Renal cortex interstitium (tissue), 11 donors: ENCODE measurements around the gene ZNF296. TPM values are rescaled to one million over a fixed set of nuclear protein-coding genes. Genes with fewer than 3 reads are reported as not detected.
"Not testable (repeated sequence)": the region's sequence is repeated elsewhere in the genome, so short reads cannot be mapped to it uniquely, and the experiment has no call there.

Experiments
- DNase-seq, 11 donors: peaks; one replicate each; pipeline ENCODE4 v3.0.0-alpha.2; 2013; ENCODE audit warnings: low read depth in 9 of 11, low spot score in 4 of 11; ENCODE audit errors: extremely low read depth in 1 of 11
- polyA plus RNA-seq, 3 donors: library from polyadenylated mRNA; unstranded; fragments of 120-200 nt; gene quantifications; one replicate each; pipeline ENCODE4 v1.2.1, GENCODE V29; 2013; ENCODE audit not compliant: insufficient read length in 3 of 3

The ZNF296 gene
- polyA plus RNA-seq, 3 donors, result 0.76 to 2.6 (median 1.4) TPM

DNA sequence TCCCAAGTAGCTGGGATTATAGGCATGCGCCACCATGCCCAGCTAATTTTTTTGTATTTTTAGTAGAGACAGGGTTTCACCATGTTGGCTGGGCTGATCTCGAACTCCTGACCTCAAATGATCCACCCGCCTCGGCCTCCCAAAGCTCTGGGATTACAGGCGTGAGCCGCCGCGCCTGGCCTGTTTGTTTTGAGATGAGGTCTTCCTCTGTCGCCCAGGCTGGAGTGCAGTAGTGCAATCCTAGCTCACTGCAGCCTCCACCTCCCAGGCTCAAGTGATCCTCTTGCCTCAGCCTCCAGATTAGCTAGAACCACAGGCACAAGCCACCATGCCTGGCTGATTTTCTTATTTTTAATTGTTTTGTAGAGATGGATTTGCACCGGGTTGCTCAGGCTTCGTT lies 30.1 kb upstream of the ZNF296 start:
- DNase-seq, result not testable (repeated sequence)

DNA sequence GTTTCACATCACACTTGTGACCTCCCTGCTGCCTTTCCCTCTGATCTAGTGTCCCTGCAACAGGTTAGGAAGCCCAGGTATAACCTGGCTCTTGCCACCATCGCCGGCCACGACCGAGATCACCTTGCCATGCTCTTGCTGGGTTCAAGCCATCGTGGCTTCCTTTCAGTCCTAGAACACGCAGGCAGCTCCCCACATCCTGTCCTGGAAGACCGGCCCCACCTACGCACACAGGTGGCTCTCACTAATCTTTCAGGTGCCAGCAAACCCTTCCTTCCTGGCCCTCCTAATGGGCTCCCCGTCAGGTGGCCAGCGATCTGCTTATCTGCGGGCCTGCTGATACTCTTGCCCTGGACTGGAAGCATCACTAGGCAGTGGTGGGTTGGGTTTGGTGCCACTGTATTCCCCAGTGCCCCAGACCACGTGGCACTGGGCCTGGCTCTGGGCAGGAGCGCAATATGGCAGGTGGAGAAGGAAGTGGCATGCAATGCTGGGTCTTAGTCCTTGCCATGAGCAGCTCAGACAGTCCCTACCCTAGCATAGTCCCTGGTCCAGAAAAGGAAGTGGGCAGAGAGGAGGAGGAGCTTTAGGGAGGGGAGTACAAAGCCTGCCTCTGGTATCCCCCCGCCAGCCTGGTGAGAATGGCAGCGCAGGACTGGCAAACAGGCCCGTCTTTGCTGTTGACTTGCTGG lies 28.5 kb upstream of the ZNF296 start:
- DNase-seq, result no peak

DNA sequence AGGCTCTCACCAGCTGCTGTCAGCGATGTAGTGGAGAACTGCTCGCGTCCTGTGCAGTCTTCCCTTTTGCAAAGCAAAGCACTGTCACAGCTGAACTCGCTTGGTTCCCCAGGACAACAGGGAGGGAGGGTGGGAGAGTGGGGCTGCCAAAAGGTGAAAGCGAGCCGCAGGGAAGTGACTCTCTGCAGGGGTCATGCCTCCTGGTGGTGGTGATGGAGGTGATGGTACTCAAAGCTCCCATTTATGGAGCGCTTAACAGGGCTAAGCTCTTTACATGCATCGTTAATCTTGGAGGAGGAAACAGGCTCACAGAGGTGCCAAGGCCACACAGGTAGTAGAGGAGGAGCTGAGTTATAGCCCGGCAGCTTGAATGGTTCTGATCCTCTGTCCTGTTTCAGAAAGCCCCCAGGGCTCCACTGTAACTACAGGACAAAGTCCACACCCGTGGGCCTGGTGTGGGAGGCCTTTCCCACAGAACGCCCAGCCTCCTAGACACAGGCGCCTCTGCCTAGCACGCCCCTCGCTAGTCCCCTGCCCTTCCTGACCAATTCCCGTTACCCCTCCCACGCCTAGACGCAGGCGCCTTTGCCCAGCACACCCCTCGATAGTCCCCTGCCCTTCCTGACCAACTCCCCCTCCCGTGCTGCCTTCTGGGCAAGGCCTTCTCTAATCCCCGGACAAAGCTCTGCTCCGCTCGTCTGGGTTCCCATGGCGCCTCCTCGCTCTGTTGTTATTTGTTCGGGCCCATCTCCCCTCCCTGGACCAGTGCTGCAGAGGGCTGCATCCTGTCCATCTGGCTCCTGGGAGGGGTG lies 27.4 kb upstream of the ZNF296 start:
- DNase-seq, result peak in 2 of 11 donors; percentile 40 to 63

DNA sequence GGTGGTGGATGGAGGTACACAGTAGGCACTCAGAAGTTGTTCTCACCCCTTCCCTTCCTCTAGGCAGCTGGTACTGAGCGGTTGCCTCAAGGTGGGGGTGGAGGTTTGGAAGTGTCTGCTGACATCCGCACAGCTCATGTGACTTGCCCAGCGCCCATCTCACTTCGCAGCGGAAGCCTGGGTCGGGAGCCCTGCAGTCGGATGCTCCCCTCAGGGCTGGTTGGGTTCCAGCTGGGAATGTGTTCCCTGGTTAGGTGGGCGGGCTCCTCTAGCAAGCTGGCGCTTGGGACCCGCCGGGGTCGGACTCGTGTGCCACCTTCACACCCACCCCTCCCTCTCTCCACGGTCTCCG lies 26.9 kb upstream of the ZNF296 start:
- no peak for DNase-seq

DNA sequence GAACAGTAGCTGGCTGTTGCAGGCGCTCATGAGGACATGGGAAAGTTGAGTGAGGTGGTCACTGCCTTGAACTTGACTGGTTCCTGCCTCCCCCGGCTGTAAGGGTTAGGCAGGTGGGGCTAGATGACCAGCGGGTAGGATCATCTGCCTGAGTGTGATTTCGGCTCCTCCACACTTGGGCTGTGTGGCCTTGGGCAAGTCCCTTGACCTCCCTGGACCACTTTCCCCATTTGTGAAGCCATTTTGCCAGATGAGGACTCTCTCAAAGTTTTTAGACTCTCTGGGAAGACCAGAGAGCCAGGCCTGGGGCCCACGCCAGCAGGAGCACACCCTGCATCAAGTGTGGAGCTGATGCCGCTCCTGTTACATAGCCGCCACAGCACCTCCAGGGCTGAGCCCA lies 26.2 kb upstream of the ZNF296 start:
- no peak for DNase-seq

DNA sequence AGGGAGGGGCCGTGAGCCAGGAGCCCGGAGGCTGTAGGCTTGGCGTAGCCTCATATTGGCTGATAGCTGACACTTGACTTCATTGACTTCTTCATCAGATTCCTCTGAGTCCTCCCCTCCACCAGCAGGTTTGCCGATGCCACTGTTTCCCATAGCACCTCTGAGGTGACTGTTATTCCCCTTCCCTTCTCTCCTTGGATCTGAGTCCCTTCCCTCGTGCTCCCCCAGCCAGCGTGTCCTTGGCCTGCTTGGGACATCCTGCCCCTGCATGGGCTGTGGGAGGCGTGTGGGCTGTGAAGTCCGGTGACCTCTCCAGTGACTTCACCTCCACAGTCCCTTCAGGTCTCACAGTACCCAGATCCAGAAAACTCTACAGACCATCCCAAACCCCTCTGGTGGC lies 25.5 kb upstream of the ZNF296 start:
- DNase-seq, result no peak

DNA sequence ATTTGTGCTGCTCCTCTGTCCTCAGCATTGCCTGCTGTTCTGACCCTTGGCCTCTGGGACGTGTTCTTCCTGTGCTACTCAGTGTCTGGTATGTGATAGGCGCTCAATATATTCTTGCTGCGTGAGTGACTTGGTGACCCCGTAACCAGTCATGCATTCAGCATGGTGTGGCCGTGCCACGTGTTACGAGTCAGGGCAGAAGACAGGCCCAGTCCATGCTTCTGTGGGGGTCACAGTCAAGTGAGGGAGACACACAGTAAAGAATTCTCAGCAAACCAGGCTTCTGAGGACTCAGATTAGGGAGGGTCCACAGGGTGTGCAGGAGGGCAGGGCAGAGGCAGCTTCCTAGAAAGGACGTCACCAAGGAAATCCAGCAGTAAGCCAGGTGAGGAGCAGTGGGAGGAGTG lies 24.6 kb upstream of the ZNF296 start:
- DNase-seq, result no peak

DNA sequence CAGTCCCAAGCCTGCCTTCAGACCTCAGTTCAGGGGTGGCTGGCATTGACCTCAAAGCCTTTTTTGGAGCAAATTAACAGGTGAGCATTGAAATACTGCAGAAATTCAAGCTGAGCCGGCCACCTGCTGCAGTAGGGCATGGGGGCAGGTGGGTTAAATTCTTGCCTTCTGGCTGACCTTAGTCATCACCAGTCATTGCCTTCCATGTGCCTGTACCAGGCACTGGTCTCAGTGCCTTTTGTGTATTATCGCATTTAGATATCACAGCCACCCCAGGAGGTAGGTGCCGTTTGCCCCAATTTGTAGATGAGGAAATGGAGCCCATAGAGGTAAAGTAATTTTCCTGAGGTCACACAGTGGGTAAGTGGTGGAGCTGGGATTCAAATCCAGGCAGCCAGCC lies 23.9 kb upstream of the ZNF296 start:
- no peak for DNase-seq

DNA sequence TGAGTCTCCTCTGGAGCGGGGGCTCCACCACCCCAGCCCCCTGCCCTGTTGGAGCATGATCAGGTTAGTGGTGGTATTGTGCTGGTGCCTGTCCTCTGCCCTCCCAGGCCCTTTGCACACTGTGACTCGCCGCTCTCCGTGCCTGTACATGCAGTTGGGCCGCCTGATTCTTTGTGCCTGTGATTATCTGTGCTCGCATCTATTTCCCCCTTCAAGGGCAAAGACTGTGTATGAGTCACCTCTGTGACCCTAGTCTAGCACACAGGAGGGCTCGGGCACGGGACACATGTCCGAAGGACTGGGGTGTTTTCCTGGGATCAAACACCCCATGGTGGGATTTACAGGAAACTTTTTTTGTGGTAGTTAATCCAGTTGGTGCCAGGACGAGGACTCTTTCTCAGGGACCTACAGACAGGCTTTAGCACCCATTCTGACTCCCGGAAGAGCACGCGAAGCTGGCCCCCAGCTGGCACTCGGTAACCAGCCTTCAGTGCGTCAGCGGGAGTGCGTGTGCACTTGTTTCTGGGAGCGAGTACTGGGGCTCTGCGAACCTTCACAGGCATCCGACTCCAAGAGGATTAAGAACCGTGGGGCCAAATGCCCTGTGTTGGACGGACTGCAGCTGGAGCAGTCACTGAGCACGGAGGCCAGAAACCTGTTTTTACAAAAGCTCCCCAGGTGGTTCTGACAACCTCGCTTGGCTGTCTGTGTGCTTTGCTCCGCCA lies 23.4 kb upstream of the ZNF296 start:
- no peak for DNase-seq

DNA sequence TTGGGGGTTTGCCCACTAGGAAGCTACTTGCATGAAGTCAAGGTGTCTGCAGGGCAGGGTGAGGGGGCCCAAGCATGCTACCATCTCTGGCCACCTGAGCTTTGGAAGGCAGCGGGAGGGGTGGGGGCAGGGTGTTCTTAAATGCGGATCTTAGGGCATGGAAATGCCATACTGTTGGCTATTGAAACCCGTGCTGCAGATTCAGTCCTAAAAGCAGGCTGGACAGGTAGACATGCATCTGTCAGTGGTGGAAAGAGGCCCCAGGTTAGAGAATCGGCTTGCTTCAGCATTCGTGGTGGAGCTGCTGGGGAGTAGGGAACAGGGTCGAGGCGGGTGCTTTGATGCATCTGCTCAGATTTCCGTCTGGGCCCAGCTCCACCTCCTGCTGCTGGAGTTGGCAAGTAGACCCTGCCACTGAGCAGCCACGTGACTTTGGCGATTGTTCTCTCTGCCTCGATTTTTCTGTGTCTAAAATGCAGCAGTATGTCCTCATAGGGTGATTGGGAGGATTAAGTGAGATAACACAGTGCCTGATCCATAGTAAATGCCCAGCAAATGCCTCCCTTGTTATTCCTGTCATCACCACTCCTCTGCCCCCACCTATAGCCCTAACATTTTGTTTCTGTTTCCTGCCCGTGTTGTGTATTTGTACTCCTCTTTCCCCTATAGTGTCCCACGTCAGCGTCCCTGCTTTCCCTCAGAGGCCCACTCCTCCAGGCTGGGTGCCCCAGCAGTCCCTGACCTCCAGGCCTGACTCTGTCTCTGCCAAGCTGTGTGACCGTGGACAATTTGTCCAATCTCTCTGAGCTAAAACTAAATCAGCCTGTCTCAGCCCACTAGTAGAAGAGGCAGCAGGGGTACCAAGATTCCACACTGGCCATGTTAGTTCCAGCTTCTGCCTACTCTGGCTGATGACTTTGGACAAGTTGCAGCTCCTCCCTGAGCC lies 22.5 kb upstream of the ZNF296 start:
- DNase-seq, result no peak

DNA sequence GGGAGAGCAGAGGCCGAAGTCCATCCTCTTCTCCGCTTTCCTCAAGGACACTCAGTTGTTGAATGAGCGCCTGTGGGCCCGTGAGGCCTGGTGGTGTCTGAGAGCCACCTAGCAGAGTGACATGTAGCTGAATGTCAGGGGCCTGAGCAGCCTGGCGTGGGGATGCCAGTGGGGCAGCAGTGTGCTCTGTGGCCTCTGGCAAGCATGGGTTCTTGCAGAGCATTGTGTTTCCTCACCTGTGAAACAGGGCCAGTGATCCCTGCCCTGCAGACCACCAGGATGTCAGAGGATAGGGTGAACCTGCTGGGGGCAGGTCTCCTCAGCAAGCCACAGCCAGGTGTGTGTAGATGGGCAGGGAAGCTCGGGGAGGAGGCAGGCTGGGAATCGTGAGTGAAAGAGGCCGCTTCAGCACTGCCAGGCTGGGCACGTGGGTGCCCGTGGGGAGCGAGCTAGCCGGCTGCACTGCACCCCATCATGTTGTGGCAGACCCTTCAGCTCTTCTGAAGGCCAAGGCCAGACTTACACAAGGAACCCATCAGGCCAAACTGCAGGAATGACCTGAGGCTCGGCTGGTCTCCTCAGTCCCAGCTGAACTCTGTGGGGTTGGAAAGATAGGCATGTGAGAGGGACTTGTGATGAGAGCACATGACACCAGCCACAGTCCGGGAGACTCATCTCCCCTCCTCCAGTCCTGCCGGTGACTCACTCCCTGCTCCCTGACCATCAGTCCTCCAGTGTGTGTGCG lies 21.7 kb upstream of the ZNF296 start:
- DNase-seq, result no peak

DNA sequence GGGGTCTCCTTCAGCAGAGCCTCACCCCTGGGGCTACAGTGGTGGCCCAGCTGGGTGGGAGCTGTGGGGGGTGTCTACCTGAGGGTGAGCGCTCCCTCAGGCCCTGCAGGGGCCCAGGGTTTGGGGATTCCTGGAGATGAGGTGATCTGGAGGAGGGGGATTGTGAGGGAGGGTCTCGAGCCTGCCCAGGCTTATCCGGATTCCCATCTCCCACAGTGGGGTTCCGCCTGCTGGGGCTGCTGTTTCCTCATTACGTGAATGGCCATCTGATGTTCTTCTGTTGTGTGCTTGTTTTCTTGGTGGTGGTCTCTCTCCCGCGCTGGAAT lies 21.1 kb upstream of the ZNF296 start:
- DNase-seq, result no peak

DNA sequence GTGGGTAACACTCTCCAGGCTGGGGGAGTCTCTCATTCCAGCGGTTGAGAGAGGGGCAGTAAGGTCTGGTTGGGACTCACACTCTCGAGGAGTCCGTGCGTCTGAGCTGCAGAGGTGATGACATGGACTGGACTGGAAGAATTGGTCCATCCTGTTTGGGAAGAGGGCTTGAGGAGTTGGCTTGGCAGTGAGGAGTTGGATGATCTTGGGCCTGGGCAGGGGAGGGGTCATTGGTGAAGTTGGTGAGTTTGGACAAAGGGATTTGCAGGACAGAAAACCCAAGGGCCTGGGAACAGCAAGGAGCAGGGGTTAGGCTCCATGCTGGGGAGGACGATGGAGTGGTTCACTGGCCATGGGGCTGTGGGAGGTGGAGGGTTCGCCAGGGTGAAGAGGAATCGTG lies 20.4 kb upstream of the ZNF296 start:
- no peak for DNase-seq

DNA sequence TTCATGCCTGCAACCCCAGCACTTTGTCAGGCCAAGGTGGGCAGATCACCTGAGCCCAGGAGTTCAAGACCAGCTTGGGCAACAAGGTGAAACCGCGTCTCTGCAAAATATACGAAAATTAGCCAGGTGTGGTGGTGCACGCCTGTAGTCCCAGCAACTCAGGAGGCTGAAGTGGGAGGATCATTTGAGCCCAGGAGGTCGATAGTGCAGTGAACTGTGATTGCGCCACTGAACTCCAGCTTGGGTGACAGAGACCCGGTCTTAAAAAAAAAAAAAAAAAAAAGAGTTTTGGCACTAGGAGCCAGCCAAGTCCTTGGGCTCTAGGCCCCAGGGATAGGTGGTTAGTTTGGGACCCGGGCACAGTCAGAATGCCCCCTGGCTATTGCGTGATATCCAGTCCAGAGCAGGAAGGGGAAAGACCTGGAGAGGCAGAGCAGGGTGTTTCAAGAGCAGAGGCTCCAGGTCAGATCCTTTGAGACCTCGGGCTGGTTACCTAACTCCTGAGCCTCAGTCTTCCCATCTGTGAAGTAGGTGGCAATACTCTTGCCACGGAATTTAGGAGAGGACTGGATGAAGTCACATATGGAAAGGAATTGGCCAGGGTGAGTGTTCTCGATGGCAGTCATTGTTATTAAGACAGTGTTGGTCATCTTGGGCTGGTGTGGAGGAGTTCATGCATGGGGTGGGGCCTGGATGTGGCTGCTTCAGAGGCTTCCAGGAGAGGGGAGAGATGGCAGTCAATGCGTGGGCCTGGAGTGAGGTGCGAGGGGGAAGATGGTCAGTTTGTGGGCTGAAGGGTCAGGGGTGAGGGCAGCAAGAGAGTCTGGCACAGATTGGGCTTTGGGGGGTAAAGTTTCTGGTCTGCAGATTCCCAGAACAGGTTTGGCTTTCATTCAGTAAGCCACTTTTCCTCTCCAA lies 19.5 kb upstream of the ZNF296 start:
- DNase-seq, result no peak

DNA sequence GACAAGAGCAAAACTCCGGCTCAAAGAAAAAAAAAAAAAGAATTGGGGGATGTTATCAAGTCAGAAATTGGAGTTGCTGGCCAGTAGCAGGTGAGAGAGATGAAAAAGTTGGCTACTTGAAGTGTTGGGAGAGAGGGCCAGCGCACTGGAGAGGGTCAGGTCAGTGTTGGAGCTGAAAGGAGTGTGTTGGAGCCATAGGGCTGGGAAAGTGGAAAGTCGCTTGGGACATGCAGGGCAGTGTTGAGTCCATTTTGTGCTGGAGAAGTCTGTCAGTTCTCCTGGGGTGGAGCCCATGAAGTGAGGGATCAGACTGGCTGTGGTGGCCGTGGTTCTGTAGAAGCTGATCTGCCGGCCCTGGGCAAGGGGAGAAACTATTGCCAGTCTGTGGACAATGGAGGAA lies 18.4 kb upstream of the ZNF296 start:
- no peak for DNase-seq

DNA sequence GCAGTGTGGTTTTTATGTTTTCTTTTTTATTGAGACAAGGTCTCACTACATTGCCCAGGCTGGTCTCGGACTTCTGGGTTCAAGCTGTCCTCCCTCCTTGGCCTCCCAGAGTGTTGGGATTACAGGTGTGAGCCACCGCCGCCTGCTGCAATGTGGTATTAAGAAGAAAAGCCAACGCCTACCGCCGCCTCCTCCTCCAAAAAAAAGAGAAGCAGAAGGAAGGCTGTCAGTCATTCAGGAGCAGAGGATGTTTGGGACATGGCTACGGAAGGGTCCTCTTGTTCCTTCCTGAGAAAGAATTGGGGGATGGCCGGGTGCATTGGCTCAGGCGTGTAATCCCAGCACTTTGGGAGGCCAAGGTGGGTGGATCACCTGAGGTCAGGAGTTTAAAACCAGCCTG lies 17.9 kb upstream of the ZNF296 start:
- no peak for DNase-seq
